GM10266 (cell line): ENCODE data around the gene CASTOR1.

Experiments
- DNase-seq: peaks from one replicate; pipeline ENCODE4 v3.0.0; 2012; ENCODE audit errors: extremely low spot score
- CTCF ChIP-seq: IDR thresholded peaks from 2 replicates; pipeline ENCODE4 v1.5.1; 2012; ENCODE audit warnings: mild to moderate bottlenecking, low read depth; ENCODE audit not compliant: control insufficient read depth, insufficient read depth; ENCODE audit errors: missing control alignments

The CASTOR1 gene

GRCh38 chr22:30292069-30292970 lies 3.0 kb upstream of the CASTOR1 start:
- TF ChIP-seq CTCF = no peak
- DNase-seq = no peak

DNA sequence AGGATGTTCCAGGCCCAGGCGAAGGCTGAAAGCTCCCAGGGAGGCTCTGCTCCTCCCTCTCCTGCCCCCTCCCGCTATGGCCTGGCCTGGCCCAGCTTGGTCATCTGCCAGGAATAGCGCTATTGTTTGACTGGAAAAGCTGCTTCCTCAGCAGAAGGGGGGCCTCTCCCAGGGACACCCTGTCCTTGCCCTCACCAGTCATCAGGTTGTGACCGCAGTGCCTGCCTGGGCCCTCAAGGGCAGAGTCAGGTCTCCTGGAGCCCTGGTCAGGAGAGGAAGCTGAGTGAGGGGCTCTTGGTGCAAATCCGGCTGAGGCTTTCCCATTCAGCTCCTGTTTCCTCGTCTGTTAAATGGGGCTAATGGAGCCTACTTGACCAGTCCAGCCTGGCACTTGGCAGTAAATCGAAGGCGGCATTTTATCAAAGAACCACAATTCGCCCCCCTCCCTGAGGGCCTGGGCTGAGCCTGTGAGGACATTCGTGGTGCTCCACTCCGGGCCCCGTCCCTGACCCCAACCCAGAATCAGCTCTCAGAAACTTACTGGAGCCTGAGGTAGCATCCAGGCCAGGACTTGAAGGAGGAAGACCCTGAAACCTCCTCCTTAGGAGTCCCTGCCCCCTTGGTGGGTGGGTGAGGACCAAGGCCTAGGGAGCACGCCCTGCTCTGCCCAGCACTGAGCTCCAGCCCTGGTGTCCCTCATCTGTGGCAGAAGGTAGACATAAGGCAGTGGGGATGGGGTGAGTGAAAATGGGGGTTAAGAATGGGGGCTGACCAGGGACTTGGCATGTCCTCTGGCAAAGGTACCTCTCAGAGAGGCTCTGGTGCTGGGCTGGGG lies 2.0 kb upstream of the CASTOR1 start:
- no peak for TF ChIP-seq CTCF
- DNase-seq = no peak

- TF ChIP-seq CTCF = no peak
- peak; percentile 39 for DNase-seq
Observed at GRCh38 chr22:30290342-30291057, 1.2 kb upstream of the CASTOR1 start.

GRCh38 chr22:30289980-30290313 lies 642 bp upstream of the CASTOR1 start:
- no peak for TF ChIP-seq CTCF
- no peak for DNase-seq

- TF ChIP-seq CTCF = no peak
- no peak for DNase-seq
Observed at GRCh38 chr22:30288419-30289140, 725 bp downstream of the CASTOR1 start.

- TF ChIP-seq CTCF = peak; percentile 83
- DNase-seq = peak; percentile 83
Observed at GRCh38 chr22:30287648-30288418, 1.5 kb downstream of the CASTOR1 start.
